Panc1 (cell line): ENCODE measurements around the gene TNFSF9. TPM values are rescaled to one million over a fixed set of nuclear protein-coding genes. Genes with fewer than 3 reads are reported as not detected.

Experiments
- ATAC-seq: fragments of 200-7000 bp; cut with Tn5 transposase; 2 replicates; pipeline ENCODE4 v1.9.1; 2020; ENCODE audit warnings: mild to moderate bottlenecking, moderate library complexity
- BruUV-seq: library from RNA; stranded (reverse); fragments of 400-500 nt; replicated peaks from 2 replicates; lab custom pipeline; 2021; lab: Mats Ljungman, UMichigan
- CTCF ChIA-PET: fragments of 300-600 bp; sonication (Branson Sonifier 250); formaldehyde crosslinking; loops from one replicate; lab custom pipeline; 2022; ENCODE audit warnings: antibody characterized with exemption; lab: Charles Lee
- POLR2A ChIA-PET: fragments of 300-600 bp; sonication (Branson Sonifier 250); formaldehyde crosslinking; loops from one replicate; lab custom pipeline; 2022; ENCODE audit warnings: antibody characterized with exemption; lab: Charles Lee
- DNase-seq: peaks from one replicate; pipeline ENCODE4 v3.0.0-alpha.2; 2010; ENCODE audit warnings: low read depth, low spot score
- H3K27ac ChIP-seq: 2 replicates; pipeline ENCODE4 v1.5.1; 2011; ENCODE audit warnings: mild to moderate bottlenecking, low read length, inconsistent platforms
- H3K27me3 ChIP-seq: fragments of 200-500 bp; sonication (Bioruptor generic); 2 replicates; pipeline ENCODE4 v1.6.0; 2014; ENCODE audit warnings: low read length, inconsistent platforms; ENCODE audit not compliant: control insufficient read depth, insufficient read depth
- H3K36me3 ChIP-seq: fragments of 200-500 bp; sonication (Bioruptor generic); 2 replicates; pipeline ENCODE4 v1.5.1; 2014; ENCODE audit warnings: inconsistent platforms, mild to moderate bottlenecking, low read length, moderate library complexity; ENCODE audit not compliant: control insufficient read depth, insufficient read depth
- H3K4me1 ChIP-seq: 2 replicates; pipeline ENCODE4 v1.5.1; 2011; ENCODE audit warnings: inconsistent platforms, mild to moderate bottlenecking, low read length, moderate library complexity; ENCODE audit not compliant: control insufficient read depth, insufficient read depth
- H3K4me3 ChIP-seq, 2 experiments: 2 replicates each; pipeline ENCODE4 v1.5.1; 2011 to 2012; ENCODE audit warnings: low read depth in 2 of 2, low read length in 2 of 2, mild to moderate bottlenecking in 2 of 2, inconsistent platforms in 1 of 2, moderate library complexity in 1 of 2
- H3K9me3 ChIP-seq: fragments of 200-500 bp; sonication (Bioruptor generic); 2 replicates; pipeline ENCODE4 v1.5.1; 2014; ENCODE audit warnings: low read depth, mild to moderate bottlenecking, inconsistent platforms, low read length, moderate library complexity; ENCODE audit not compliant: control insufficient read depth, insufficient read depth
- CTCF ChIP-seq: fragments of 450-650 bp; IDR thresholded peaks from 2 replicates; pipeline ENCODE4 v1.5.1; 2017; ENCODE audit warnings: mild to moderate bottlenecking
- POLR2AphosphoS5 ChIP-seq: IDR thresholded peaks from 2 replicates; pipeline ENCODE4 v1.6.1; 2012; ENCODE audit warnings: mild to moderate bottlenecking, low read depth, low read length, moderate library complexity
- REST ChIP-seq, 2 experiments: IDR thresholded peaks; 2 replicates each; pipeline ENCODE4 v1.6.1; 2011 to 2012; ENCODE audit warnings: low read depth in 2 of 2, control low read depth in 1 of 2, low read length in 1 of 2, mild to moderate bottlenecking in 1 of 2, moderate library complexity in 1 of 2; ENCODE audit not compliant: insufficient read depth in 1 of 2
- SIN3A ChIP-seq: IDR thresholded peaks from 2 replicates; pipeline ENCODE4 v1.6.1; 2012; ENCODE audit warnings: low read depth, mild to moderate bottlenecking, low read length, moderate library complexity, borderline replicate concordance; ENCODE audit not compliant: insufficient read depth
- TCF7L2 ChIP-seq: IDR thresholded peaks from 2 replicates; pipeline ENCODE4 v1.6.1; 2011; ENCODE audit warnings: mild to moderate bottlenecking, low read depth, low read length, inconsistent platforms
- in situ Hi-C: cut with HindIII; loops from 2 replicates; pipeline ENCODE4 v1.10.0; 2016; ENCODE audit warnings: low sequenced_read_pairs, low pct_unique_long_range_greater_than_20kb
- intact Hi-C: fragments of 100-400 bp; cut with micrococcal nuclease; formaldehyde crosslinking; loops from one replicate; pipeline ENCODE4 v1.10.0; 2022; ENCODE audit not compliant: unreplicated experiment
- total RNA-seq: library from RNA; stranded (reverse); gene quantifications from one replicate; pipeline ENCODE4 v1.2.1, GENCODE V29; 2021; ENCODE audit not compliant: unreplicated experiment

Gene TNFSF9
- total RNA-seq, 1 experiment from 2014 or later, result 2.9 TPM

GRCh38 chr19:6571167-6571566 is 40.3 kb downstream of the TNFSF9 start:
- ATAC-seq, result no peak
- in situ Hi-C loops (no loop called here), intact Hi-C loops (no loop called here)
- H3K36me3 ChIP-seq, result no peaks in the 10 kb centered on the region
- H3K4me1 ChIP-seq, result no peaks in the 10 kb centered on the region
- H3K9me3 ChIP-seq, result no peaks in the 10 kb centered on the region
- H3K27me3 ChIP-seq, result no peaks in the 10 kb centered on the region
- H3K27ac ChIP-seq, result no peak overlapping the region
- TF ChIP-seq CTCF, result no peak
- no peak for TF ChIP-seq POLR2AphosphoS5
- no peak for TF ChIP-seq TCF7L2
- TF ChIP-seq REST (IDR thresholded peaks at IDR 0.05; ENCODE audit: insufficient read depth in 1 of 2, low read depth in 2 of 2, low read length in 1 of 2), result no peak
- no peak for TF ChIP-seq SIN3A
- POLR2A ChIA-PET, result no interaction called here
- DNase-seq, result no peak
- H3K4me3 ChIP-seq, result no peak overlapping the region
- BruUV-seq, result no TSS peak
- CTCF ChIA-PET, result no interaction called here

GRCh38 chr19:6572217-6572616 is 41.4 kb downstream of the TNFSF9 start:
- ChIA-PET CTCF (no interaction called here), POLR2A (no interaction called here)
- Histone ChIP-seq H3K27ac (no peak overlapping the region), H3K4me3 (no peak overlapping the region), H3K4me1 (no peaks in the 10 kb centered on the region), H3K36me3 (no peaks in the 10 kb centered on the region), H3K27me3 (no peaks in the 10 kb centered on the region), H3K9me3 (no peaks in the 10 kb centered on the region)
- DNase-seq (no peak), ATAC-seq (no peak)
- TF ChIP-seq SIN3A (no peak), REST (IDR thresholded peaks at IDR 0.05; ENCODE audit: insufficient read depth in 1 of 2, low read depth in 2 of 2, low read length in 1 of 2) (no peak), CTCF (no peak), POLR2AphosphoS5 (no peak), TCF7L2 (no peak)
- in situ Hi-C loops (no loop called here), intact Hi-C loops (no loop called here)
- BruUV-seq, result no TSS peak
